Right cardiac atrium (tissue), 5 donors: Measurements from ENCODE around the gene SYCP2. TPM values are rescaled to one million over a fixed set of nuclear protein-coding genes. Genes with fewer than 3 reads are reported as not detected.
"Not testable (repeated sequence)": the region's sequence is repeated elsewhere in the genome, so short reads cannot be mapped to it uniquely, and the experiment has no call there.

Experiments
- ATAC-seq, 2 donors: fragments of 200-7000 bp; cut with Tn5 transposase; one replicate each; pipeline versions ENCODE4 v1.8.0 to v1.9.1; 2020; ENCODE audit warnings: moderate library complexity in 2 of 2, mild to moderate bottlenecking in 1 of 2
- DNase-seq, 3 donors: peaks; one replicate each; pipeline ENCODE4 v3.0.0-alpha.2; 2020
- H3K27ac ChIP-seq: one replicate; pipeline ENCODE4 v1.5.1; 2013; ENCODE audit warnings: mild to moderate bottlenecking, low read length, control low read depth, moderate library complexity
- H3K27me3 ChIP-seq: one replicate; pipeline ENCODE4 v1.6.1; 2013; ENCODE audit not compliant: control insufficient read depth, insufficient read depth
- H3K4me1 ChIP-seq: one replicate; pipeline ENCODE4 v1.6.1; 2013; ENCODE audit warnings: low read length; ENCODE audit not compliant: control insufficient read depth, insufficient read depth
- H3K4me3 ChIP-seq: one replicate; pipeline ENCODE4 v1.5.1; 2013; ENCODE audit warnings: low read length, control low read depth
- H3K9me3 ChIP-seq: one replicate; pipeline ENCODE4 v1.6.1; 2013; ENCODE audit warnings: low read length; ENCODE audit not compliant: control insufficient read depth
- WGBS: extraction: QIAGEN DNeasy Blood & Tissue Kit; methylation state at CpG from one replicate; pipeline ENCODE4 v1.1.7; 2013; 5-methylcytosine and 5-hydroxymethylcytosine counted together
- intact Hi-C, 4 donors: fragments of 100-400 bp; cut with DNase I; formaldehyde crosslinking; loops; one replicate each; pipeline versions ENCODE4 v1.11.0 to v1.14.0; 2022 to 2023
- polyA plus RNA-seq: library from polyadenylated mRNA; stranded (reverse); fragments of 200-250 nt; gene quantifications from one replicate; pipeline ENCODE4 v1.2.3, GENCODE V29; 2013
- total RNA-seq, 4 donors: library from RNA; stranded (reverse); fragmentation: NEBNext Ultra II Directional; extraction: Animal tissue kit (Norgen Biotek cat#: 25700); gene quantifications; one replicate each; pipeline ENCODE4 v1.2.1, GENCODE V29; 2021
- donor health status: healthy with polysubstance abuse.
- donor health status: DM: no; HTN: yes; CAD: no.
- donor health status: DM: no; HTN: no; CAD: no.
- donor health status: DM: no; HTN: yes; CAD: no; lungs with severe emphysema.
- donor health status: DM: yes; HTN: yes; CAD: no.

SYCP2 gene
- total and polyA plus RNA-seq, 5 donors = 1.6 to 1.8 (median 1.7) TPM

DNA sequence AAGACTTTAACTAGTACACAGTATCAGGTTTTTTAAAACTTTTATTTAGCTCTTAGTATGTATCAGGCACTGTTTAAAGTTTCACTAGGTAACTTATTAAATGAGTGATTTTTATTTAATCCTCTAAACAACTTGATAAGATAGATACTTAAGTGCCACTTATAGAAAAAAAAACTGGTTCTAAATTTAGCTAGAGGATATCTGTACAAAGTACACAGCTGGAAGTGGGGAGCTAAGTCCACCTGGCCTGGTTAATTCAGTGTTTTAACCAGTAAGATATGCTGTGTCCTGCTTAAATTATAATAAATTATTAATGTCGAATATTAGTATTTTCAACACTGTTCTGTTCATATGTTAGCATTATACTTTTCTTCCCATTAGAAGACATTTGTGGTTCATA is 37.5 kb downstream of the SYCP2 start:
- Histone ChIP-seq H3K27me3 (no peaks in the 10 kb centered on the region), H3K4me1 (no peaks in the 10 kb centered on the region), H3K27ac (no peak overlapping the region), H3K4me3 (no peak overlapping the region), H3K9me3 (no peaks in the 10 kb centered on the region)
- intact Hi-C loops = no loop called here
- ATAC-seq (no peak), DNase-seq (no peak)
- 87% methylated on average over 1 of the region's 1 CpG for WGBS

DNA sequence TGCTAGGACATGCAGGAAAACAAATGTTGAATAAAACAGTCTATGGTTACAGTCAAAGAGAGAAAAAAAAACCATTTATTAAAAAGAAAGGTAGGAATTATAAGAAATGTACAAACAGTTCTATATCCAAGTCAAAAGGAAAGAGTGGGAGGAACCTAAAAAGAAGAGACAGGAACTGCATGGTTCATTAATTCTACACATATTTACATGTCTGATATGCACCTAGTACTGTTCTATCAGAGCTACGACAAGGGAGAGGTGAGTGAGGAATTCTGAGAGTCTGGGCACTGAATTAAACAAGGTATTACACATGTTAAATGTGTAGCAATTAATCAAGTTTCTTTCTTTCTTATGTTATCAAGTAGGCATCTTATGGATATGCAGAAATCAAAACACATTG is 41.9 kb downstream of the SYCP2 start:
- intact Hi-C loops = no loop called here
- 86% methylated on average over 1 of the region's 1 CpG for WGBS
- H3K4me3 ChIP-seq = no peak overlapping the region
- H3K4me1 ChIP-seq = no peaks in the 10 kb centered on the region
- H3K27me3 ChIP-seq = no peaks in the 10 kb centered on the region
- no peak overlapping the region for H3K27ac ChIP-seq
- DNase-seq (no peak), ATAC-seq (no peak)
- no peaks in the 10 kb centered on the region for H3K9me3 ChIP-seq

DNA sequence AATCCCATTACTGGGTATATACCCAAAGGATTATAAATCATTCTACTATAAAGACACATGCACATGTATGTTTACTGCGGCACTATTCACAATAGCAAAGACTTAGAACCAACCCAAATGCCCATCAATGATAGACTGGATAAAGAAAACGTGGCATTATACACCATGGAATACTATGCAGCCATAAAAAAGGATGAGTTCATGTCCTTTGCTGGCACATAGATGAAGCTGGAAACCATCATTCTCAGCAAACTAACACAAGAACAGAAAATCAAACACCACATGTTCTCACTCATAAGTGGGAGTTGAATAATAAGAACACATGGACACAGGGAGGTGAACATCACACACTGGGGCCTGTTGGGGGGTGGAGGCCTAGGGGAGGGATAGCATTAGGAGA is 43.4 kb downstream of the SYCP2 start:
- WGBS = 89% methylated on average over 2 of the region's 2 CpGs
- ATAC-seq, H3K4me1 ChIP-seq, H3K27ac ChIP-seq, H3K4me3 ChIP-seq, intact Hi-C loops, H3K9me3 ChIP-seq, H3K27me3 ChIP-seq, DNase-seq: not testable (repeated sequence)

DNA sequence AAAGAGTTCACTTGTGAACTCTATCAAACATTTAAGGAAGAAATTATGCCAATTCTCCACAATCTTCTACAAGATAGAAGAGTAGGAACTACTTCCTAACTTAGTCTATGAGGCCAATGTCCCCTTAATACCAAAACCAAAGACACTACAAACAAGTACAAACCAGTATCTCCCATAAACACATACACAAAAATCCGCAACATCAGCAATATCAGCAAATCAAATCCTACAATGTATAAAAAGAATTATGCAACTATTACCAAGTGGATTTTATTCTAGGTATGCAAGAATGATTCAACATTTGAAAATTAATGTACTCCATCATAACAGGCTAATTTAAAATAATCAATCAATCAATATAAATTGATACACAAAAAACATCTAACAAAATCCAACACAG is 45.4 kb downstream of the SYCP2 start:
- 96% methylated on average over 1 of the region's 1 CpG for WGBS
- Histone ChIP-seq H3K9me3 (no peaks in the 10 kb centered on the region), H3K4me3 (no peak overlapping the region), H3K27me3 (no peaks in the 10 kb centered on the region), H3K27ac (no peak overlapping the region), H3K4me1 (no peaks in the 10 kb centered on the region)
- intact Hi-C loops = no loop called here
- no peak for DNase-seq
- no peak for ATAC-seq

DNA sequence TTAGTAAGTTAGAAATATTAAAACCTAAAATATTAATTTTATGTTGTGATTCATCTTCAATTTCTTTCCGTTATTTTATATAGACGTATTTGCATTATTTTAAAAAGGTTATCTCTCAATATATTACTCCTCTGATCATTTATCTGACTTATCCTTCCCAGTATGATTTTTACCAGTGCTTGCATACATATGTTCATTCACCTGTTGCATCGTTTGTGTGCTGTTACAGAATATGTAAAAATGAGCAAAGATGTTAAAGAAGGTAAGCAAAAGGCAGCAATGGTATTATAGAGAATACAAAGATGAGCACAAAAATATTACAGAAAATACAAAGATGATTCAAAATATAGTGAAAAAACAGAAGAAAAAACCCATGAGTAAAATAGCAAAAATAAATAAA is 48.9 kb downstream of the SYCP2 start:
- no peak overlapping the region for H3K27ac ChIP-seq
- DNase-seq (no peak), ATAC-seq (no peak)
- H3K4me1 ChIP-seq = no peaks in the 10 kb centered on the region
- no peaks in the 10 kb centered on the region for H3K27me3 ChIP-seq
- WGBS = 88% methylated on average over 3 of the region's 3 CpGs
- intact Hi-C loops = no loop called here
- H3K4me3 ChIP-seq = no peak overlapping the region
- no peaks in the 10 kb centered on the region for H3K9me3 ChIP-seq

DNA sequence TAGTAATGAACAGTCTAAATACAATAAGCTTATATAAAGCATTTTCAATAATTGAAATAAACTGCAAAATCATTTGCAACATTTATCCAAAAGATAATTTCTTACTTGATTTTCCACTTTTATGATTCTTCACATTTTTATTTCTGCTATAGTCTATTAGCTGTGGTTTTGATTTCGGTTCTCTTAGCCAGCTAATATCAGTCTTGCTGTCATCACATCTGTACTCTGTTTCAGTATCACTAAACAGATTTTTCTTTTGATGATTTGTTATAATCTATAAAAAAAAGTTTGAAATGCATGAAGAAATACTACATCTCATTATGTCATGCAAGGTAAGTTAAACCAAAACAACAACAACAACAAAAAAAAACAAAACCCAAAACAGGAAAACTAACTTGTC is 53.2 kb downstream of the SYCP2 start:
- H3K27me3 ChIP-seq = no peaks in the 10 kb centered on the region
- H3K9me3 ChIP-seq = no peaks in the 10 kb centered on the region
- no peak overlapping the region for H3K27ac ChIP-seq
- H3K4me3 ChIP-seq = no peak overlapping the region
- DNase-seq (no peak), ATAC-seq (no peak)
- H3K4me1 ChIP-seq = no peaks in the 10 kb centered on the region
- intact Hi-C loops = no loop called here
- 75% methylated on average over 1 of the region's 1 CpG for WGBS

DNA sequence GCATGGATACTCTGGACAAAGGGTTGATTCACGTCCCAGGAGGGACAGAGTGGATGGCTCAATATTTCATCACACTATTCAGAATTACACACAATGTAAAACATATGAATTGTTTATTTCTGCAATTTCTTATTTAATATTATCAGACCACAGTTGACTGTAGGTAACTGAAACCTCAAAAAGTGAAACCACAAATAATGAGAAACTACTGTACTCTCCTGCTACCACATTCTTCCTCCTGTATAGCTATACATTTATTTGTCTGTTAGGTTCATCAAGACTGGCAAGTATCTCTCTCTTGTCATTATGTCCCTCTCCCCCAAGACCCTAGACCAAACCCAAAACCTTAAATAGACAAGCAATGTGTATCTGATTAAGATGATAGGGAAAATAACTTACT is 60.0 kb downstream of the SYCP2 start:
- H3K9me3 ChIP-seq = no peaks in the 10 kb centered on the region
- ATAC-seq (no peak), DNase-seq (no peak)
- WGBS = 98% methylated on average over 1 of the region's 1 CpG
- no peak overlapping the region for H3K4me3 ChIP-seq
- no peak overlapping the region for H3K27ac ChIP-seq
- H3K4me1 ChIP-seq = no peaks in the 10 kb centered on the region
- intact Hi-C loops = no loop called here
- no peaks in the 10 kb centered on the region for H3K27me3 ChIP-seq

DNA sequence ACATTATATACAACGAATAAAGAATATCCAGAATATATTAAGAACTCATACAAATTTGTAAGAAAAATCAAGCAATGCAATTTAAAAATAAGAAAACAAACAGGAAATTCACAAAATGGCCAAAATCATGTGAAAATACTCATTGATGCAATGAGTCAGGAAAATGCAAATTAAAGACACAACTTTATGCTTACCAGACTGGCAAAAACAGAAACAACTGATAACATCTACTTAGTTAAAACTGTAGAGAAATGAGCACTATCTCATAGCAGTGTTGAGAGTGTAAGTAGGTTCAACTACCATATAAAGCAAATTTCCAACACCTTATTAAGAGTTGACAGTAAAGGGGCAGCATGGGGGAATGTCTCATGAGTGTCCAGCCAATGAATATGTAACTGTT is 62.3 kb downstream of the SYCP2 start:
- ATAC-seq (no peak), DNase-seq (no peak)
- no peak overlapping the region for H3K27ac ChIP-seq
- H3K4me3 ChIP-seq = no peak overlapping the region
- no peaks in the 10 kb centered on the region for H3K27me3 ChIP-seq
- no peaks in the 10 kb centered on the region for H3K9me3 ChIP-seq
- no peaks in the 10 kb centered on the region for H3K4me1 ChIP-seq
- 76% methylated on average over 1 of the region's 1 CpG for WGBS
- intact Hi-C loops = no loop called here

DNA sequence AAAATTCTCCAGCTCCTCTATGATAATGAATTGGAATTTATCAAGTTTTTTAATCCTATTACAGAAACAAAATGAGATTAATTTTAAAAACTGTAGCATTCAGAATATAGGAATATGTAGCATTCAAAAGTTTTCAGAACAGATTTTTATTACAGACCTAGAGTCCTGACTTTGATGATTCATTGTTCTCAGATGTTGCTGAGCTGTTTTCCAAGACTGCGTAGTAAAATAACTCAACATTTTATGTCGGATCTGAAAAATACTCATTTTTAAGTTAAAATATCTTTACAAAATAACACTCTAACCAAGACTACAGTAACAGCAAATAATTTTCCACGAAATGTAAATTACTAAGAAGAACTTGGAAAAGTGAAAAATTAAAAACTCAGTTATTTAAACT is 67.1 kb downstream of the SYCP2 start:
- no peak for ATAC-seq
- Histone ChIP-seq H3K4me3 (no peak overlapping the region), H3K27me3 (no peaks in the 10 kb centered on the region), H3K4me1 (no peaks in the 10 kb centered on the region), H3K27ac (no peak overlapping the region), H3K9me3 (no peaks in the 10 kb centered on the region)
- WGBS = 88% methylated on average over 3 of the region's 3 CpGs
- DNase-seq = no peak
- intact Hi-C loops = no loop called here

DNA sequence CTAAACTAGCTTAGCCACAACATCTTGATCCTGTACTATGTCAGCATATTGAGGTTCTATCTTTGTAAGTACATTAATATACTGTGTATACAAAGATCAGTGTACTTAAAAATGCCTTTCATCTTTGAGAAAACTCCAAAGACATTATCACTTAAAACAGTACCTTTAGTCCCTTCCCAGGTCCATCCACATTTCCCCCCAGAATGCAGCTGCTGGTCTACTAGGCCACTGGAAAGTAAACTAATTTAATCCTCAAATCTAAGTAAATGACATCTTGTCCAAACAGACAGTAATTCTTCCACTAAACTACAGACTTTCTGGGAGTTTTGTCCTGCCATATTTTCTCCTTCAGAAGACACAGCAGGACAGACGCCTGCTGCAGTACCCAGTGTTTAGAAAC is 68.7 kb downstream of the SYCP2 start:
- Histone ChIP-seq H3K4me1 (no peaks in the 10 kb centered on the region), H3K4me3 (no peak overlapping the region)

DNA sequence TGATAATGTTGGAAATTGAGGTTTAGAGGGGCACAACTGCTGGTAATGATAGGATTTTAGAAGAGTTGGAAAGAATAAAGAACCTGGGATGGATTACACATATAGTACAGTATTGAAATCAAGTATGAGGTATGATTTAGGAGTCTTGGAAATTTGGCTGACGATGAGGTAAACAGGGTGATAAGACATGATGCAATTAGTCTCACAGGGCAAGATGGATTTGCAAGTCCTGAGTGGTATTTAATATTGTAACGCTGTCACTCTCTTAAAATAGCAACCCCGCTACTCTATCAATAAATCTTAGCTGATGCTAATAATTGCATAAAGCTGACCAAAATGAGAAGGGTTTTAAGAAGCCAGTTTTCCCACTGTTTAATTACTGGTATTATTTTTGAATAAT is 70.4 kb downstream of the SYCP2 start:
- H3K27ac ChIP-seq = no peak overlapping the region
- WGBS = 82% methylated on average over 3 of the region's 3 CpGs
- H3K27me3 ChIP-seq = no peaks in the 10 kb centered on the region
- no peaks in the 10 kb centered on the region for H3K9me3 ChIP-seq
- DNase-seq (no peak), ATAC-seq (no peak)
- intact Hi-C loops = no loop called here
- H3K4me1 ChIP-seq = no peaks in the 10 kb centered on the region
- H3K4me3 ChIP-seq = no peak overlapping the region

More for the DNA sequence above, 68.7 kb downstream of the SYCP2 start:
- WGBS = 92% methylated on average over 1 of the region's 1 CpG
- no peak for ATAC-seq
- no peak overlapping the region for H3K27ac ChIP-seq
- intact Hi-C loops = no loop called here
- no peaks in the 10 kb centered on the region for H3K9me3 ChIP-seq
- no peaks in the 10 kb centered on the region for H3K27me3 ChIP-seq
- DNase-seq = no peak

DNA sequence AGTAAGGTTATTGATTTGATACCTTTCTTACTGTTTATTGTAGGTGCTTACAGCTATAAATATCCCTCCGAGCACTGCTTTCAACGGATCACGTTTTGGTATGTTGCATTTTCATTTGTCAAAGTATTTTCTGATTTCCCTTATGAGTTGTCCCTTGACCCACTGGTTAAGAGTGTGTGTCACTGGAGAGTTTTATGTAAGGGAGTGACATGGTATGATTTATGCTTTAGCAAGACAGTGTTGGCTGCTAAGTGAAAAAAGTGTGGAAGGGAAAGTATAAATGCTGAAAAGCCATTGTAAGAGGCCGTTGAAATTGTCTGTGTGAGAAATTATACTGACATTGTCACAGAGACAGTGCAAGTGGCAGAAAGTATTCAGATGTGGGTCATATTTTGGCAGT is 72.0 kb downstream of the SYCP2 start:
- intact Hi-C loops = no loop called here
- Histone ChIP-seq H3K9me3 (no peaks in the 10 kb centered on the region), H3K27me3 (no peaks in the 10 kb centered on the region), H3K4me1 (no peaks in the 10 kb centered on the region), H3K4me3 (no peak overlapping the region), H3K27ac (no peak overlapping the region)
- ATAC-seq = no peak
- WGBS = 83% methylated on average over 4 of the region's 4 CpGs
- DNase-seq = no peak
